Keratinocyte (primary cell): ENCODE results near the gene KCNMA1. TPM values are rescaled to one million over a fixed set of nuclear protein-coding genes. Genes with fewer than 3 reads are reported as not detected.

Experiments used
- DNase-seq: peaks from one replicate; pipeline ENCODE4 v3.0.0-alpha.2; 2011; ENCODE audit warnings: low read depth, missing footprints, low spot score
- FAIRE-seq: peaks from 2 replicates; lab custom pipeline; 2011; peaks lifted over from hg19 to GRCh38; lab: Jason Lieb, UNC
- H2AFZ ChIP-seq: 2 replicates; pipeline ENCODE4 v1.6.0; 2012; ENCODE audit warnings: low read length, control low read depth, inconsistent platforms; ENCODE audit not compliant: control insufficient read depth
- H3K27ac ChIP-seq: 2 replicates; pipeline ENCODE4 v1.5.1; 2011; ENCODE audit warnings: low read length; ENCODE audit not compliant: control insufficient read depth, insufficient read depth
- H3K27me3 ChIP-seq: 3 replicates; pipeline ENCODE4 v1.6.0; 2011; ENCODE audit warnings: low read length; ENCODE audit not compliant: control insufficient read depth, insufficient read depth; ENCODE audit errors: extremely low read depth
- H3K36me3 ChIP-seq, 2 experiments: 2 replicates in 1 of 2; 3 replicates in 1 of 2; pipeline ENCODE4 v1.5.1; 2011; ENCODE audit warnings: low read length in 2 of 2, mild to moderate bottlenecking in 1 of 2; ENCODE audit not compliant: control insufficient read depth in 2 of 2, insufficient read depth in 2 of 2; ENCODE audit errors: extremely low read depth in 1 of 2
- H3K4me1 ChIP-seq: 3 replicates; pipeline ENCODE4 v1.5.1; 2011; ENCODE audit warnings: low read length; ENCODE audit not compliant: control insufficient read depth, insufficient read depth; ENCODE audit errors: extremely low read depth
- H3K4me2 ChIP-seq: 3 replicates; pipeline ENCODE4 v1.6.0; 2011; ENCODE audit warnings: low read depth, low read length; ENCODE audit not compliant: control insufficient read depth, insufficient read depth; ENCODE audit errors: extremely low read depth
- H3K4me3 ChIP-seq, 3 experiments: fragments of 200-600 bp in 1 of 3; sonication (generic) in 1 of 3; 2 replicates in 2 of 3; 3 replicates in 1 of 3; pipeline ENCODE4 v1.5.1; 2011 to 2016; ENCODE audit warnings: low read length in 3 of 3, mild to moderate bottlenecking in 3 of 3, control low read depth in 2 of 3, inconsistent platforms in 1 of 3, low read depth in 1 of 3, mixed read lengths in 1 of 3, mixed run types in 1 of 3, moderate library complexity in 1 of 3; ENCODE audit not compliant: control insufficient read depth in 2 of 3, insufficient read depth in 2 of 3; ENCODE audit errors: extremely low read depth in 1 of 3
- H3K79me2 ChIP-seq: 2 replicates; pipeline ENCODE4 v1.6.0; 2012; ENCODE audit warnings: low read length; ENCODE audit not compliant: control insufficient read depth, insufficient read depth
- H3K9ac ChIP-seq: 3 replicates; pipeline ENCODE4 v1.6.0; 2011; ENCODE audit warnings: low read length; ENCODE audit not compliant: control insufficient read depth, insufficient read depth; ENCODE audit errors: extremely low read depth
- H3K9me1 ChIP-seq: 3 replicates; pipeline ENCODE4 v1.6.0; 2011; ENCODE audit warnings: low read length; ENCODE audit not compliant: control insufficient read depth, insufficient read depth; ENCODE audit errors: extremely low read depth
- H3K9me3 ChIP-seq: 2 replicates; pipeline ENCODE4 v1.5.1; 2012; ENCODE audit warnings: low read depth, low read length; ENCODE audit not compliant: control insufficient read depth
- H4K20me1 ChIP-seq: 3 replicates; pipeline ENCODE4 v1.6.0; 2011; ENCODE audit warnings: low read length; ENCODE audit not compliant: control insufficient read depth, insufficient read depth; ENCODE audit errors: extremely low read depth
- EZH2 ChIP-seq: IDR thresholded peaks from one replicate; pipeline ENCODE4 v1.6.1; 2012; ENCODE audit warnings: inconsistent platforms, mild to moderate bottlenecking, low read length, moderate library complexity
- dilution Hi-C: fragments of 300-500 bp; cut with MboI; formaldehyde crosslinking; loops from one replicate; pipeline ENCODE4 v1.7.0; 2020; ENCODE audit warnings: low sequenced_read_pairs; ENCODE audit not compliant: extremely low pct_ligation_motif_present
- polyA plus RNA-seq, 5 experiments: library from polyadenylated mRNA; depleted of rRNA in 3 of 5; stranded (reverse) in 3 of 5; stranded (forward) in 1 of 5; unstranded in 1 of 5; fragments of >200 nt; gene quantifications; 1 replicate in 1 of 5; 2 replicates in 3 of 5; 3 replicates in 1 of 5; pipeline versions ENCODE4 v1.2.1 to v1.2.3, GENCODE V29; 2011 to 2012; ENCODE audit warnings: missing spikeins in 2 of 5, low read depth in 1 of 5, low replicate concordance in 1 of 5
- TF ChIP-seq, protein P1 (sequence below), 3 experiments: IDR thresholded peaks in 1 of 3; conservative IDR thresholded peaks in 1 of 3; optimal IDR thresholded peaks in 1 of 3; 2 replicates in 2 of 3; 3 replicates in 1 of 3; pipeline versions ENCODE3 to v1.5.1; 2011; ENCODE audit warnings: low read length in 3 of 3, mild to moderate bottlenecking in 3 of 3, moderate library complexity in 2 of 3, control low read depth in 1 of 3, inconsistent platforms in 1 of 3; ENCODE audit not compliant: insufficient read depth in 2 of 3; ENCODE audit errors: extremely low read depth in 1 of 3

KCNMA1 gene
- polyA plus RNA-seq, 1 donor (not counting 4 experiments of a cell fraction or from before 2014, with no cell fraction given) = 6.3 TPM

DNA sequence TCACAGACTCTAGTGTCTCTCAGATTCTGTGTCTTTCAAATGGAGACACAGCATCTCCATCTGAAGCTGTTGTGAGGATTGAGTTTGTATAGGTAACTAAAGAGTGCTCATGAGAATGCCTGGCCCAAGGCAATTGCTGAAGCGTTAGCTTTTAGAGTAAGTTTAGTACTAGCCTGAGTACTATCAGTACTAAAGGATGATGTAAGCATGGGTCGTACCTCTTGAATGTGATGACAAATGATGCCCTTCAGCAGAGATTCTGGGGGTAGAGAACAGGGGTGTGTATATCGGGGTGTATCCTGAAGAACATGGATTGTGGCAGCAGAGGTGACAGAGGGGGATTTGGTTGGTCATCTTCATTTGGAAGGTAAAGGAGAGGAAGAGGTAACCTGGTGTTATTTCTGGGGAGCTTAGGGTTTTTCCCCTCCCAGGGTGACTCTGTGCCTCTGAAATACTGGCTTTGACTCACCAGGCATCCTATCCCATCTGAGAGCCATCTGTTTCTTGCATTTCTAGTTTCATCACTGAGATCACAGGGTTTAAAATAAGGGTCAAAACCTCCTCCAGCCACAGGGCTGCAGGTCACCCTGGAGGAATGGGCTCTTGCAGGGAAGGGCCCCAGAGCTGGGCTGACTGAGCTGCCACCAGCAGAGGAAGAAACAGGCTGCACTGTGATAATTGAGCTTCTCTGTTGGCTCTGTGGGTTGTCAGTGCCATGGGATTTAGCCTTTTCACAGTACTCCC, 756.0 kb downstream of the KCNMA1 start:
- Histone ChIP-seq H3K36me3 (no peaks in the 10 kb centered on the region), H3K79me2 (no peaks in the 10 kb centered on the region), H2AFZ (no peak overlapping the region), H3K4me2 (no peak overlapping the region), H4K20me1 (no peaks in the 10 kb centered on the region), H3K9me3 (no peaks in the 10 kb centered on the region), H3K9ac (no peak overlapping the region), H3K4me1 (no peaks in the 10 kb centered on the region), H3K27ac (no peak overlapping the region), H3K27me3 (no peaks in the 10 kb centered on the region), H3K9me1 (no peaks in the 10 kb centered on the region), H3K4me3 (no peak overlapping the region)
- DNase-seq = no peak
- dilution Hi-C loops = no loop called here
- no peak for FAIRE-seq
- no peak for TF ChIP-seq EZH2
- TF ChIP-seq, protein P1, sequence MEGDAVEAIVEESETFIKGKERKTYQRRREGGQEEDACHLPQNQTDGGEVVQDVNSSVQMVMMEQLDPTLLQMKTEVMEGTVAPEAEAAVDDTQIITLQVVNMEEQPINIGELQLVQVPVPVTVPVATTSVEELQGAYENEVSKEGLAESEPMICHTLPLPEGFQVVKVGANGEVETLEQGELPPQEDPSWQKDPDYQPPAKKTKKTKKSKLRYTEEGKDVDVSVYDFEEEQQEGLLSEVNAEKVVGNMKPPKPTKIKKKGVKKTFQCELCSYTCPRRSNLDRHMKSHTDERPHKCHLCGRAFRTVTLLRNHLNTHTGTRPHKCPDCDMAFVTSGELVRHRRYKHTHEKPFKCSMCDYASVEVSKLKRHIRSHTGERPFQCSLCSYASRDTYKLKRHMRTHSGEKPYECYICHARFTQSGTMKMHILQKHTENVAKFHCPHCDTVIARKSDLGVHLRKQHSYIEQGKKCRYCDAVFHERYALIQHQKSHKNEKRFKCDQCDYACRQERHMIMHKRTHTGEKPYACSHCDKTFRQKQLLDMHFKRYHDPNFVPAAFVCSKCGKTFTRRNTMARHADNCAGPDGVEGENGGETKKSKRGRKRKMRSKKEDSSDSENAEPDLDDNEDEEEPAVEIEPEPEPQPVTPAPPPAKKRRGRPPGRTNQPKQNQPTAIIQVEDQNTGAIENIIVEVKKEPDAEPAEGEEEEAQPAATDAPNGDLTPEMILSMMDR (optimal IDR thresholded peaks at IDR 0.05 in 1 of 3, IDR thresholded peaks at IDR 0.05 in 1 of 3, conservative IDR thresholded peaks at IDR 0.05 in 1 of 3; ENCODE audit: extremely low read depth in 1 of 3, insufficient read depth in 2 of 3, low read length in 3 of 3) = no peak

DNA sequence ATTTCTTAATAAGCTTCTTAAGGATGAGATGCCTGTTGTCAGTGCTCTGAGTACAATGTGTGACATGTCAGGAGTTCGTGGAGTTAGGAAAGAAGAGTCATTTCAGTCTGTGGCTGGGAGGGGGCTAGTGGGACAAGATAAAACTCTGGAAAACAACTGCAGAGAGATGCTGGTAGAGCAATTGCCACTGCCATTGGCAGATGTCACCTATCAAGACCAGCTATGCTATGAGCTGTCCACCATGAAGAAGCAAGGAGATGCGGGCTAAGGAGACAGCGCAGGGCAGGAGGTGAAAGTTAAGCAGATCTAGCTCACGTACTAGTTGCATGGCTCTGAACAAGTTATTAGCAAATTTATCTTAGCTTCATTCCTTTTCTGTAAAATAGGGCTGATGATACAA, 756.7 kb downstream of the KCNMA1 start:
- H4K20me1 ChIP-seq = no peaks in the 10 kb centered on the region
- no peak overlapping the region for H3K4me3 ChIP-seq
- no peaks in the 10 kb centered on the region for H3K36me3 ChIP-seq
- H3K27ac ChIP-seq = no peak overlapping the region
- H3K9me3 ChIP-seq = no peaks in the 10 kb centered on the region
- FAIRE-seq = no peak
- no peak overlapping the region for H2AFZ ChIP-seq
- H3K9ac ChIP-seq = no peak overlapping the region
- H3K9me1 ChIP-seq = no peaks in the 10 kb centered on the region
- no peak overlapping the region for H3K4me2 ChIP-seq
- DNase-seq = no peak
- H3K4me1 ChIP-seq = no peaks in the 10 kb centered on the region
- H3K27me3 ChIP-seq = no peaks in the 10 kb centered on the region
- TF ChIP-seq, protein P1 (optimal IDR thresholded peaks at IDR 0.05 in 1 of 3, IDR thresholded peaks at IDR 0.05 in 1 of 3, conservative IDR thresholded peaks at IDR 0.05 in 1 of 3; ENCODE audit: extremely low read depth in 1 of 3, insufficient read depth in 2 of 3, low read length in 3 of 3) = no peak
- no peak for TF ChIP-seq EZH2
- dilution Hi-C loops = no loop called here
- H3K79me2 ChIP-seq = no peaks in the 10 kb centered on the region
